ENCODE data around the gene FAM240A.

FAM240A gene

DNA sequence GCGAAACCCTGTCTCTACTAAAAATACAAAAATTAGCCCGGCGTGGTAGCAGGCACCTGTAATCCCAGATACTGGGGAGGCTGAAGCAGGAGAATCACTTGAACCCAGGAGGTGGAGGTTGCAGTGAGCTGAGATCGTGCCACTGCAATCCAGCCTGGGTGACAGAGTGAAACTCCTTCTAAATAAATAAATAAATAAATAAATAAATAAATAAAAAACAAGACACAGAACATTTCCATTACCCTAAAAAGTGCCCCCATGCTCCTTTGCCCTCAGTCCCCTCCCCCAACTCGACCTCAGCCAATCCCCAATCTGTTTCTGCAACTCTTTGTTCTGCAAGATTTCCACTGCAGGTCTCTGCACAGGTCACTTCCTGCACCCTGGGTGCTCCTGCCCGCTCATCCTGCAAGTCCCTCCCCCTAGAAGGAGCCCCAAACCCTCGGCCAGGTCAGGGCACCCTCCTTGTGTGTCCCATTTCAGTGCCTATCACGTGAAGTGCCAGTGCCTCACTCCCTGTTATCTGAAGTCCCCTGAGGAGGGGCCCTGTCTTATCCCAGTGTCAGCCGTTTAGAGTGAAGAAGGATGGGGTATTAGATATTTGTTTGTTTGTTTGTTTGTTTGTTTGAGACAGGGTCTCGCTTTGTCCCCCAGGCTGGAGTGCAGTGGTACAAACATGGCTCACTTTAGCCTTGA lies 1.1 kb downstream of the FAM240A start:
- TF ChIP-seq TAF1 (IDR thresholded peaks at IDR 0.05; ENCODE audit: borderline replicate concordance, insufficient read depth, low read length), result no peak
- no peak for TF ChIP-seq FOXP2 (optimal IDR thresholded peaks at IDR 0.05; ENCODE audit: borderline replicate concordance, extremely low read depth, extremely low read length, insufficient read depth)
- no peak for TF ChIP-seq POLR2AphosphoS5 (IDR thresholded peaks at IDR 0.05; ENCODE audit: low read depth, low read length)
- TF ChIP-seq, protein P1, sequence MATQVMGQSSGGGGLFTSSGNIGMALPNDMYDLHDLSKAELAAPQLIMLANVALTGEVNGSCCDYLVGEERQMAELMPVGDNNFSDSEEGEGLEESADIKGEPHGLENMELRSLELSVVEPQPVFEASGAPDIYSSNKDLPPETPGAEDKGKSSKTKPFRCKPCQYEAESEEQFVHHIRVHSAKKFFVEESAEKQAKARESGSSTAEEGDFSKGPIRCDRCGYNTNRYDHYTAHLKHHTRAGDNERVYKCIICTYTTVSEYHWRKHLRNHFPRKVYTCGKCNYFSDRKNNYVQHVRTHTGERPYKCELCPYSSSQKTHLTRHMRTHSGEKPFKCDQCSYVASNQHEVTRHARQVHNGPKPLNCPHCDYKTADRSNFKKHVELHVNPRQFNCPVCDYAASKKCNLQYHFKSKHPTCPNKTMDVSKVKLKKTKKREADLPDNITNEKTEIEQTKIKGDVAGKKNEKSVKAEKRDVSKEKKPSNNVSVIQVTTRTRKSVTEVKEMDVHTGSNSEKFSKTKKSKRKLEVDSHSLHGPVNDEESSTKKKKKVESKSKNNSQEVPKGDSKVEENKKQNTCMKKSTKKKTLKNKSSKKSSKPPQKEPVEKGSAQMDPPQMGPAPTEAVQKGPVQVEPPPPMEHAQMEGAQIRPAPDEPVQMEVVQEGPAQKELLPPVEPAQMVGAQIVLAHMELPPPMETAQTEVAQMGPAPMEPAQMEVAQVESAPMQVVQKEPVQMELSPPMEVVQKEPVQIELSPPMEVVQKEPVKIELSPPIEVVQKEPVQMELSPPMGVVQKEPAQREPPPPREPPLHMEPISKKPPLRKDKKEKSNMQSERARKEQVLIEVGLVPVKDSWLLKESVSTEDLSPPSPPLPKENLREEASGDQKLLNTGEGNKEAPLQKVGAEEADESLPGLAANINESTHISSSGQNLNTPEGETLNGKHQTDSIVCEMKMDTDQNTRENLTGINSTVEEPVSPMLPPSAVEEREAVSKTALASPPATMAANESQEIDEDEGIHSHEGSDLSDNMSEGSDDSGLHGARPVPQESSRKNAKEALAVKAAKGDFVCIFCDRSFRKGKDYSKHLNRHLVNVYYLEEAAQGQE (IDR thresholded peaks at IDR 0.05; ENCODE audit: insufficient read depth in 1 of 2, low read depth in 2 of 2, low read length in 2 of 2), result no peak
- TF ChIP-seq SIN3A (IDR thresholded peaks at IDR 0.05; ENCODE audit: borderline replicate concordance, insufficient read depth, low read length), result no peak

DNA sequence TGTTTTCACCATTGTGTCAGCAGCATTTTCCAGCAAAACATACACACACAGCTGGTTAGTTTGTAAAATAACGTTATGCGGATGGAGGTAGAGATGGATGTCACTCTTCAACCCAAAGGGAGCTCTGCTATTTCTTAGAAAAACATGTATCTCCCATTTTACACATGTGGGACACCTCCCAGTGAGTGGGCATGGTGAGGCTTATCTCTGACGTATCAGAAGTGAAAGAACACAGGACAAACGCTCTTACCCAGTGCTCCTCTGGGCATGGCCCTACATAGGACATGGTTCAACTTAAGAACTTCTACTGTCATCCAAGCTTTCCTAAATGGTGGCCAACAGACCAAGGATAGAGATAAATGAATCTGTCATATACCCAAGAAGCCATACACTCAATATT lies 2.1 kb downstream of the FAM240A start:
- TF ChIP-seq SIN3A (IDR thresholded peaks at IDR 0.05; ENCODE audit: borderline replicate concordance, insufficient read depth, low read length) (no peak), TAF1 (IDR thresholded peaks at IDR 0.05; ENCODE audit: borderline replicate concordance, insufficient read depth, low read length) (no peak), FOXP2 (optimal IDR thresholded peaks at IDR 0.05; ENCODE audit: borderline replicate concordance, extremely low read depth, extremely low read length, insufficient read depth) (no peak), POLR2AphosphoS5 (IDR thresholded peaks at IDR 0.05; ENCODE audit: low read depth, low read length) (no peak)
- TF ChIP-seq, protein P1 (IDR thresholded peaks at IDR 0.05; ENCODE audit: insufficient read depth in 1 of 2, low read depth in 2 of 2, low read length in 2 of 2), result no peak

DNA sequence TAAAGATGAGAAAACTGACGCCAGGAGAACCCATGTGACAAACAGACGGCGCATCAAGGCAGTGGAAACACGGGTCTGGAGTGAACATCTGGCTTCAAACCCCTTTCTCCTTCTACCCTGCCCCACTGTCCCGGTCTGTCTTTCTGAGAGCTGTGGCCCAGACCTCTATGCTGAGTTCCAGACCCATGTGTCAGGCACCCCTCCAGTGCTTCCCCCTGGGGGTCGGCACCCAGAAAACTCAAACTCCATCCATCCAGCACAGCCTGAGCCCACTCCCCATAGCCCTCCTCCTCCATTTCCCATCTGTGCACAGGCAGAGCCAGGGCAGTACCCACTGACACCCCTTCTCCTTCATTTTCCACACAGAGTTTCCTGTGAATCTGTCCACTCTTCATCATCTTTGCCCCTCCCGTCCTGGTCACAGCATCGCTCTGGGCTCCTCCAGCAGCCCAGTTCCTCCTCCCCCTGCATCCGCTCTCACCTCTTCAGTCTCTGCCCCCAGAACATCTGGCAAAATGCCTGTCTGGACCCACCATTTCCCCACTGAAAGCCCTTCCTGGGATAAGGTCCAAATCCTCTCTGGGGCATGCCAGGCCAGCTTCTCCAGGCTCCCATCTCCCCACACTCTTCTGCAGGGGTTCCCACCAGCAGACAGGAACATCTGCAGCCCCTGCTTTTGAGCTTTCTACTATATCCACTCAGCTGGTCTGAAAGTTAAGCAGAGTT lies 2.9 kb downstream of the FAM240A start:
- no peak for TF ChIP-seq TAF1 (IDR thresholded peaks at IDR 0.05; ENCODE audit: borderline replicate concordance, insufficient read depth, low read length)
- TF ChIP-seq, protein P1 (IDR thresholded peaks at IDR 0.05; ENCODE audit: insufficient read depth in 1 of 2, low read depth in 2 of 2, low read length in 2 of 2), result no peak
- TF ChIP-seq FOXP2 (optimal IDR thresholded peaks at IDR 0.05; ENCODE audit: borderline replicate concordance, extremely low read depth, extremely low read length, insufficient read depth), result no peak
- no peak for TF ChIP-seq SIN3A (IDR thresholded peaks at IDR 0.05; ENCODE audit: borderline replicate concordance, insufficient read depth, low read length)
- no peak for TF ChIP-seq POLR2AphosphoS5 (IDR thresholded peaks at IDR 0.05; ENCODE audit: low read depth, low read length)

DNA sequence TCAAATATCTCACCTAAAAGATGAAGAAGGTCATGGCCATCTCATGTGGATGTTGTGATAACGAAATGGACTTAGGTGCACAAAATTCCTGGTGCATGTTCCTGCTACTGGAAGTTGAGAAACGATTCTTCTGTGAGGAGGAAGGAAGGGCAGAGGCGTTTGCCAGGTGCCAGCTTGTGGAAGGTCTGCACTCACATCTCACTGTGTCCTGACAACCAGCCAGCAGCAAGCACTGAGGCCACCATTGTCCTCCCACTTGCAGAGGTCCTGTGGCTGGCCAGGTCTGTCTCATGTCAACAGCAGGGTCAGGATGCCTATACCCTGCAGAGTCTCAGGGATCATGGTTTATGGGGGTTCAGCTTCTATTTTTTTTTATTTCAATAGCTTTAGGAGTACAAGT lies 3.7 kb downstream of the FAM240A start:
- TF ChIP-seq FOXP2 (optimal IDR thresholded peaks at IDR 0.05; ENCODE audit: borderline replicate concordance, extremely low read depth, extremely low read length, insufficient read depth) (no peak), TAF1 (IDR thresholded peaks at IDR 0.05; ENCODE audit: borderline replicate concordance, insufficient read depth, low read length) (no peak), POLR2AphosphoS5 (IDR thresholded peaks at IDR 0.05; ENCODE audit: low read depth, low read length) (no peak), SIN3A (IDR thresholded peaks at IDR 0.05; ENCODE audit: borderline replicate concordance, insufficient read depth, low read length) (no peak)
- TF ChIP-seq, protein P1 (IDR thresholded peaks at IDR 0.05; ENCODE audit: insufficient read depth in 1 of 2, low read depth in 2 of 2, low read length in 2 of 2), result no peak
